Uterus (tissue), 2 donors: ENCODE data around the gene STIM1.

Experiments used
- POLR2A ChIP-seq, 2 donors: fragments of 450-650 bp; IDR thresholded peaks; one replicate each; pipeline ENCODE4 v1.6.1; 2016; ENCODE audit warnings: antibody characterized with exemption in 2 of 2, mild to moderate bottlenecking in 1 of 2, moderate library complexity in 1 of 2
- TF ChIP-seq, protein P1 (sequence below), 4 experiments: fragments of 200-600 bp in 2 of 4; fragments of 450-650 bp in 2 of 4; sonication (generic) in 2 of 4; IDR thresholded peaks; one replicate each; pipeline ENCODE4 v1.5.1; 2016 to 2019; ENCODE audit warnings: antibody characterized with exemption in 4 of 4, mild to moderate bottlenecking in 2 of 4, moderate library complexity in 1 of 4

- no peak for TF ChIP-seq POLR2A (IDR thresholded peaks at IDR 0.05)
- TF ChIP-seq, protein P1, sequence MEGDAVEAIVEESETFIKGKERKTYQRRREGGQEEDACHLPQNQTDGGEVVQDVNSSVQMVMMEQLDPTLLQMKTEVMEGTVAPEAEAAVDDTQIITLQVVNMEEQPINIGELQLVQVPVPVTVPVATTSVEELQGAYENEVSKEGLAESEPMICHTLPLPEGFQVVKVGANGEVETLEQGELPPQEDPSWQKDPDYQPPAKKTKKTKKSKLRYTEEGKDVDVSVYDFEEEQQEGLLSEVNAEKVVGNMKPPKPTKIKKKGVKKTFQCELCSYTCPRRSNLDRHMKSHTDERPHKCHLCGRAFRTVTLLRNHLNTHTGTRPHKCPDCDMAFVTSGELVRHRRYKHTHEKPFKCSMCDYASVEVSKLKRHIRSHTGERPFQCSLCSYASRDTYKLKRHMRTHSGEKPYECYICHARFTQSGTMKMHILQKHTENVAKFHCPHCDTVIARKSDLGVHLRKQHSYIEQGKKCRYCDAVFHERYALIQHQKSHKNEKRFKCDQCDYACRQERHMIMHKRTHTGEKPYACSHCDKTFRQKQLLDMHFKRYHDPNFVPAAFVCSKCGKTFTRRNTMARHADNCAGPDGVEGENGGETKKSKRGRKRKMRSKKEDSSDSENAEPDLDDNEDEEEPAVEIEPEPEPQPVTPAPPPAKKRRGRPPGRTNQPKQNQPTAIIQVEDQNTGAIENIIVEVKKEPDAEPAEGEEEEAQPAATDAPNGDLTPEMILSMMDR (IDR thresholded peaks at IDR 0.05) = no peak
These were observed 194.7 kb downstream of the STIM1 start for GRCh38 chr11:4050138-4050537.
